ENCODE data around the gene SH3PXD2A.

DNA sequence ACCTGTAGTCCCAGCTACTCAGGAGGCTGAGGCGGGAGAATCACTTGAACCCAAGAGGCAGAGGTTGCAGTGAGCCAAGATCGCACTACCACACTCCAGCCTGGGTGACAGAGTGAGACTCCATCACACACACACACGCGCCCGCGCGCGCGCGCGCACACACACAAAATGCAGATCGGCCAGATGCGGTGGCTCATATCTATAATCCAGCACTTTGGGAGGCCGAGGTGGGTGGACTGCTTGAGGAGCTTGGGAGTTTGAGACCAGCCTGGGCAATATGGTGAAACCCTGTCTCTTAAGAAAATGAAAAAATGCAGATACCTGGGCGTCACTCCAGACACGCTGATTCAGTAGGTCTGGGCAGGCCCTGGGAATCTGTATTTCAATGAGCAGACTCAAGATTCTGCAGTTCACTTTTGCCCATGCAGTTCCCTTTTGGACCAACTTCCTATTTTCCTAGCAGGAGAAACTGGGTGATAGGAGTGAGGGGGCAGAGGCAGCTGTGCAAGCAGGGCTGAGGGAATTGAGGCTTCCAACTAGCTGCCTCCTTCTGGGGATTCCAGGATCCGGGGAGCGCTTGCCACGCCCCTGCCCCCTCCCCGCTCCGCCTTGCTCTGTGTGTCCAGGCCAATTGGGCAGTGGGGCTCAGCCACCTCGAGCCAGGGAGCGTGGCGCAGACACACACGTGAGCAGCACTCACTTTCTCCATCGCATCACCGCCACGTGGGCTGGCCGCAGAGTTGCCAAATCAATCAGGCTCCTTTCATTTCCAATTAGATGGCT, 173.6 kb downstream of the SH3PXD2A start:
- TF ChIP-seq NCOA1 (IDR thresholded peaks at IDR 0.05; ENCODE audit: low read depth) (no peak), TAF1 (IDR thresholded peaks at IDR 0.05; ENCODE audit: control insufficient read depth, extremely low read depth, insufficient read depth, low read length, severe bottlenecking) (no peak), NFE2L1 (tag; IDR thresholded peaks at IDR 0.05; ENCODE audit: borderline replicate concordance, low read depth) (no peak), ZNF263 (CRISPR knock-in tag; IDR thresholded peaks at IDR 0.05; ENCODE audit: borderline replicate concordance) (no peak), SRF (CRISPR knock-in tag; IDR thresholded peaks at IDR 0.05) (no peak), ZNF146 (CRISPR knock-in tag; IDR thresholded peaks at IDR 0.05; ENCODE audit: unreplicated experiment) (no peak)

Data from K562 (cell line).